ENCODE measurements around the gene SYT9.

SYT9 gene

DNA sequence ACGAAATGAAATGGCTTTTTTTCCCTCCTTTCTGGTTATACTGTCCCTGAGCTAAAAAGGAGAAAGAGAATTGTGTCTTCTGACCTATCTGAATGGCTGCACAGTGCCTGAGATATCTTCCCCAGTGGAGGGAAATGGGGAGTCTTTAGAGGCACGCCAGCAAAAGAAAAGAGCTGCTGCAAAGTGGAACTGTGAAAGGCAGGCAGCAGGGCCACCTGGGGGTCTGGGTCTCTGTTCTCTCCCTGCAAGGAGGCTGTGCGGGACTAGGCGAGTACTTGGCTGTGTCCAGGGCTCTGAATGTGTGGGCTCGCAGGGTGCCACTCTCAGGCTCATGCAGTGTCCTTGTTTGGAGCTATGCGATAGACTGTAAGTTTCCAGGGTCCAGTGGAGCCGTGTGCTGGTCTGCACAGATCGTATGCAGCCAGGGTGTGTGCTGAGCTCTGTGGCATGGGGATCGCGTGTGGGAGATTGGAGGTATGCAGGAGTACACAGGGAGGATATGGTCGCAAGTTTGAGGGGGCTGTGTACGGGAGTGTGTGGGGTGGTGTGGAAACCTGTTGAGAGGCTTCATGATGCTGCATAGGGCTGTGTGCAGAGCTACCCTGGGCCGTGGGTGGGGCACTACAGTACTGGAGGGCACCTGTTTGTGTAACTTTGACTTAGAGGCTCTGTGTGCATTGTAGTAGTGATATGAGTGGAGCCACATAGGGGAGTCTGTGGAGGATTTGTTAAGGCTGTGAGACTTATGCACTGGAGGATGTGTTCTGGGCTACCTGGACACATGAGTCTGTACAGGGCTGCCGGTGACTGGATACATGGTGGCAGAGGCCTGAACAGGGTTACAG is 163.5 kb downstream of the SYT9 start:
- Mint-ChIP-seq H3K4me3 (no peak overlapping the region), H3K27me3 (ENCODE audit: low read depth, poor library complexity) (peaks cover 10% of the 10 kb centered on the region), H3K9me3 (peaks cover 22% of the 10 kb centered on the region), H3K36me3 (ENCODE audit: low read depth) (no peaks in the 10 kb centered on the region), H3K4me1 (peaks cover 17% of the 10 kb centered on the region), H3K27ac (peak overlapping the region; percentile 37)
- no peak for DNase-seq
- TF ChIP-seq, protein P1, sequence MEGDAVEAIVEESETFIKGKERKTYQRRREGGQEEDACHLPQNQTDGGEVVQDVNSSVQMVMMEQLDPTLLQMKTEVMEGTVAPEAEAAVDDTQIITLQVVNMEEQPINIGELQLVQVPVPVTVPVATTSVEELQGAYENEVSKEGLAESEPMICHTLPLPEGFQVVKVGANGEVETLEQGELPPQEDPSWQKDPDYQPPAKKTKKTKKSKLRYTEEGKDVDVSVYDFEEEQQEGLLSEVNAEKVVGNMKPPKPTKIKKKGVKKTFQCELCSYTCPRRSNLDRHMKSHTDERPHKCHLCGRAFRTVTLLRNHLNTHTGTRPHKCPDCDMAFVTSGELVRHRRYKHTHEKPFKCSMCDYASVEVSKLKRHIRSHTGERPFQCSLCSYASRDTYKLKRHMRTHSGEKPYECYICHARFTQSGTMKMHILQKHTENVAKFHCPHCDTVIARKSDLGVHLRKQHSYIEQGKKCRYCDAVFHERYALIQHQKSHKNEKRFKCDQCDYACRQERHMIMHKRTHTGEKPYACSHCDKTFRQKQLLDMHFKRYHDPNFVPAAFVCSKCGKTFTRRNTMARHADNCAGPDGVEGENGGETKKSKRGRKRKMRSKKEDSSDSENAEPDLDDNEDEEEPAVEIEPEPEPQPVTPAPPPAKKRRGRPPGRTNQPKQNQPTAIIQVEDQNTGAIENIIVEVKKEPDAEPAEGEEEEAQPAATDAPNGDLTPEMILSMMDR (IDR thresholded peaks at IDR 0.05): no peak

DNA sequence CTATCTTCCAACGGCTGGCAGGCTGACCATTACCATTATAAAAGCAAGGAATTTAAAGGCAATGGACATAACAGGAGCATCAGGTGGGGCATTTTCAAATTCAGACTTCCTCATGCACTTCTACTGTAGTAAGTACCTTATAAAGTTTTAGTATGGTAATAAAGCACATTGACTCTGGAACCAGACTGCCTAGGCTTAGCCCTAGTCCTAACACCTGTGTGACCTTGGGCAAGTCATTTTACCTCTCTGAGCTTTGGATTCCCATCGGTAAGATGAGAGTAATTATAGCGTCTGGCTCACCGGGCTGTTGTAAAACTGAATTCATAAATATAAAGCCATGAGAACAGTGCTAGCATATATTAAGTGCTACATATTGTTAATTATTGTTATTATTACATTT is 164.4 kb downstream of the SYT9 start:
- Mint-ChIP-seq H3K9me3 (peaks cover 14% of the 10 kb centered on the region), H3K4me3 (no peak overlapping the region), H3K27me3 (ENCODE audit: low read depth, poor library complexity) (peaks cover 10% of the 10 kb centered on the region), H3K27ac (no peak overlapping the region), H3K4me1 (peaks cover 17% of the 10 kb centered on the region), H3K36me3 (ENCODE audit: low read depth) (no peaks in the 10 kb centered on the region)
- DNase-seq: no peak
- TF ChIP-seq, protein P1 (IDR thresholded peaks at IDR 0.05): no peak

DNA sequence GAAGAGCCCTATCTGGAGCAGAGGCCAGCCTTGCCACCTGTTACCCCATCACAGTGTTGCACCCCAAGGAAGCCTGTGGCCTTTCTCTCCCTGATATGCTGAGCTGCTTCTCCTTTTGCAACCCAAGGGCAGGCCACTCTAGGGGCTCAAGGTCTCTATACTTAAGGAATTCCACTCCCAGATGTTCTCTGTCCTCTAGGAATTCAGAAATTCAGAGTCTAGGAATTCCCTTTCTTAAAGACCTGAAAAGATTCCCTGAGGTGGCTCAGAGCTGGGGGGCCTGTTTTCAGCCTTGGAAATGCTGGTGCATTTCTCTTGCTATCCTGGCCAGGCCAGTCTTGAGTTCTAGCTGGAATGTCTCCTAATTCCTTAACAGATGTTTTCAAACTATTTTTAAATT is 165.6 kb downstream of the SYT9 start:
- peaks cover 1% of the 10 kb centered on the region for H3K9me3 Mint-ChIP-seq
- DNase-seq: no peak
- TF ChIP-seq, protein P1 (IDR thresholded peaks at IDR 0.05): no peak
- H3K4me1 Mint-ChIP-seq: peaks cover 17% of the 10 kb centered on the region
- H3K27me3 Mint-ChIP-seq (ENCODE audit: low read depth, poor library complexity): peaks cover 13% of the 10 kb centered on the region
- no peak overlapping the region for H3K4me3 Mint-ChIP-seq
- H3K27ac Mint-ChIP-seq: no peak overlapping the region
- no peaks in the 10 kb centered on the region for H3K36me3 Mint-ChIP-seq (ENCODE audit: low read depth)

DNA sequence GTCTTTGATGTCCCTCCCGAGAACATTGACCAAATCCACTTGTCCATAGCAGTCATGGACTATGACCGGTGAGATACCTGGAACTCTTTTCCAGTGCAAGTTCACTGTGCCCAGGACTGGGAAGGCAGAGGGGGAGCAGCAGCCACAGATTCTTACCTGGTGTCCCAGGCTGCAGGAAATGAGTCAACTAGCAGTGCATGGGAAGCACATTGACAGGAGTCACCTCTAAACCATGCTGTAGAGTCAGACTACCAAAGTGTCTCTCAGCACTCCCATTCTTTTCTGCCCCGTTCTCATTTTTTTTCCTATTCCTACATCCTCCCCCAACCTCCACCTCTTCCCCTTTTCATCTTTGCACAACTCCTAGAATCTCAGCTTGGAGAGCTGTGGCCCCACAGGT is 166.4 kb downstream of the SYT9 start:
- Mint-ChIP-seq H3K27me3 (ENCODE audit: low read depth, poor library complexity) (peaks cover 13% of the 10 kb centered on the region), H3K9me3 (no peaks in the 10 kb centered on the region)
- TF ChIP-seq, protein P1 (IDR thresholded peaks at IDR 0.05): no peak

DNA sequence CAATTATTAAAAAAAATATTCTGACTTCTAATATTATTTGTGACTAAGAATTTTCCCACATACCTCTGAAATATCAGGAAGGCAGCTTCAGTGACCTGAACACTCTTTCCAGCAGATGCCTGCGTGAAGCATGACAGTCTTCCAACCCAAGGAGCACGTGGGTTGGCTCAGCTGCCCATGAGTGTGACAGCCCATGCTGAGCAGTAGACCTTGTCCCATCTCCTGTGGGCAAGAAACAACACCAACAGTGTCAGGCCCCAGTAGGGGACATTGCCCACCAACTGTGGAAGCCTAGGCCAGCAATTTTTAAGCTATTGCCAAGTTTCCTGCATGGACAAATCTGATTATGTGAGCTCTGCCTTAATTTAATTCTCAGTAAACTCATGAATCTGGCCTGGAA is 167.2 kb downstream of the SYT9 start:
- Mint-ChIP-seq H3K9me3 (no peaks in the 10 kb centered on the region), H3K4me3 (no peak overlapping the region), H3K36me3 (ENCODE audit: low read depth) (no peaks in the 10 kb centered on the region), H3K27ac (no peak overlapping the region), H3K4me1 (peaks cover 16% of the 10 kb centered on the region), H3K27me3 (ENCODE audit: low read depth, poor library complexity) (peaks cover 13% of the 10 kb centered on the region)
- TF ChIP-seq, protein P1 (IDR thresholded peaks at IDR 0.05): no peak
- no peak for DNase-seq

More for the DNA sequence above, 166.4 kb downstream of the SYT9 start:
- H3K27ac Mint-ChIP-seq: no peak overlapping the region
- DNase-seq: no peak
- H3K36me3 Mint-ChIP-seq (ENCODE audit: low read depth): no peaks in the 10 kb centered on the region
- H3K4me1 Mint-ChIP-seq: peaks cover 17% of the 10 kb centered on the region
- H3K4me3 Mint-ChIP-seq: no peak overlapping the region

DNA sequence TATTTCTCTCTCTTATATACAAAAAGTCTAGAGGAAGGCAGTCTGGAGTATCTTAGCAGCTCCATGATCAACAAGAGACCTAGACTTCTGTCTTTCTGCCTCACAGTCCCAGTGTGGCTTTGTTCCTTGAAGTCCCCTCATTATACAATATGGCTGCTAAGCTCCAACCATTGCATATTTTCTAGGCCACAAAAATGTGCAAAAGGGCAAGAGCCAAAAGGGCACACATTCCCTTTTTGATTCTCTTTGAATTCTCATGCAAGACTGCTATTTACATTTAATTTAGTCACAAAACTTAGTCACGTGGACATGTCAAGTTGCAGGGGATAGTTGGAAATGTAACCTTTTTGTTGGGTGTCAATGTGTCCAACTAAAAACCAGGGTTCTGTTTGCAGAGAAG is 169.4 kb downstream of the SYT9 start:
- no peak for DNase-seq
- Mint-ChIP-seq H3K27ac (no peak overlapping the region), H3K4me1 (no peaks in the 10 kb centered on the region), H3K9me3 (no peaks in the 10 kb centered on the region), H3K36me3 (ENCODE audit: low read depth) (no peaks in the 10 kb centered on the region), H3K27me3 (ENCODE audit: low read depth, poor library complexity) (peaks cover 21% of the 10 kb centered on the region), H3K4me3 (no peak overlapping the region)
- TF ChIP-seq, protein P1 (IDR thresholded peaks at IDR 0.05): no peak
